Gastroesophageal sphincter (tissue), 4 donors: ENCODE results near the gene NOS1AP. TPM values are rescaled to one million over a fixed set of nuclear protein-coding genes. Genes with fewer than 3 reads are reported as not detected.

ENCODE experiments used
- ATAC-seq: fragments of 150-250 bp; one replicate; pipeline ENCODE4 v1.9.1; 2016; ENCODE audit warnings: mild to moderate bottlenecking, moderate library complexity
- H3K27ac ChIP-seq, 4 donors: fragments of 200-600 bp; sonication (generic) in 3 of 4; 1 replicate in 3 of 4; 2 replicates in 1 of 4; pipeline ENCODE4 v1.5.1; 2016 to 2019
- H3K27me3 ChIP-seq: fragments of 200-600 bp; sonication (generic); one replicate; pipeline ENCODE4 v1.5.1; 2019
- H3K36me3 ChIP-seq, 2 donors: fragments of 200-600 bp; sonication (generic); one replicate each; pipeline ENCODE4 v1.5.1; 2019; ENCODE audit warnings: control low read depth in 1 of 2
- H3K4me1 ChIP-seq, 3 donors: fragments of 200-600 bp; sonication (generic); 1 replicate in 2 of 3; 2 replicates in 1 of 3; pipeline ENCODE4 v1.5.1; 2016 to 2019; ENCODE audit warnings: control low read depth in 2 of 3
- H3K4me3 ChIP-seq, 2 donors: fragments of 200-600 bp; sonication (generic); one replicate each; pipeline ENCODE4 v1.5.1; 2019; ENCODE audit warnings: mild to moderate bottlenecking in 1 of 2, moderate library complexity in 1 of 2
- H3K9me3 ChIP-seq, 3 donors: fragments of 200-600 bp; sonication (generic); one replicate each; pipeline ENCODE4 v1.5.1; 2017 to 2019; ENCODE audit warnings: control low read depth in 2 of 3
- EP300 ChIP-seq: sonication (generic); formaldehyde crosslinking; IDR thresholded peaks from one replicate; pipeline ENCODE4 v1.6.1; 2017; ENCODE audit warnings: antibody characterized with exemption, mild to moderate bottlenecking
- POLR2A ChIP-seq, 2 donors: fragments of 450-650 bp; IDR thresholded peaks; one replicate each; pipeline ENCODE4 v1.6.1; 2017; ENCODE audit warnings: antibody characterized with exemption in 2 of 2, mild to moderate bottlenecking in 2 of 2, moderate library complexity in 1 of 2
- POLR2AphosphoS5 ChIP-seq: sonication (generic); formaldehyde crosslinking; IDR thresholded peaks from one replicate; pipeline ENCODE4 v1.6.1; 2017; ENCODE audit warnings: antibody characterized with exemption
- WGBS, 2 donors: methylation state at CpG; one replicate each; pipeline ENCODE4 v1.1.5; 2018; ENCODE audit warnings: low coverage in 1 of 2; 5-methylcytosine and 5-hydroxymethylcytosine counted together
- total RNA-seq, 4 donors: library from RNA; depleted of rRNA; stranded (reverse); fragments of >200 nt; gene quantifications; one replicate each; pipeline ENCODE4 v1.1.0, GENCODE V29; 2016
- TF ChIP-seq, protein P1 (sequence below), 4 experiments: fragments of 200-600 bp in 2 of 4; fragments of 450-650 bp in 2 of 4; sonication (generic) in 1 of 4; IDR thresholded peaks; one replicate each; pipeline ENCODE4 v1.5.1; 2017 to 2019; ENCODE audit warnings: antibody characterized with exemption in 4 of 4, mild to moderate bottlenecking in 2 of 4, moderate library complexity in 2 of 4

Gene NOS1AP
- total RNA-seq, 4 donors from 2014 or later, result 3.5 to 7.8 (median 4.1) TPM

- WGBS, 2 donors, result 88 to 93% methylated on average over 3 of the region's 3 CpGs
Observed at GRCh38 chr1:162302306-162303003, 233.0 kb downstream of the NOS1AP start.

GRCh38 chr1:162303004-162303344 lies 233.5 kb downstream of the NOS1AP start:
- TF ChIP-seq, protein P1, sequence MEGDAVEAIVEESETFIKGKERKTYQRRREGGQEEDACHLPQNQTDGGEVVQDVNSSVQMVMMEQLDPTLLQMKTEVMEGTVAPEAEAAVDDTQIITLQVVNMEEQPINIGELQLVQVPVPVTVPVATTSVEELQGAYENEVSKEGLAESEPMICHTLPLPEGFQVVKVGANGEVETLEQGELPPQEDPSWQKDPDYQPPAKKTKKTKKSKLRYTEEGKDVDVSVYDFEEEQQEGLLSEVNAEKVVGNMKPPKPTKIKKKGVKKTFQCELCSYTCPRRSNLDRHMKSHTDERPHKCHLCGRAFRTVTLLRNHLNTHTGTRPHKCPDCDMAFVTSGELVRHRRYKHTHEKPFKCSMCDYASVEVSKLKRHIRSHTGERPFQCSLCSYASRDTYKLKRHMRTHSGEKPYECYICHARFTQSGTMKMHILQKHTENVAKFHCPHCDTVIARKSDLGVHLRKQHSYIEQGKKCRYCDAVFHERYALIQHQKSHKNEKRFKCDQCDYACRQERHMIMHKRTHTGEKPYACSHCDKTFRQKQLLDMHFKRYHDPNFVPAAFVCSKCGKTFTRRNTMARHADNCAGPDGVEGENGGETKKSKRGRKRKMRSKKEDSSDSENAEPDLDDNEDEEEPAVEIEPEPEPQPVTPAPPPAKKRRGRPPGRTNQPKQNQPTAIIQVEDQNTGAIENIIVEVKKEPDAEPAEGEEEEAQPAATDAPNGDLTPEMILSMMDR (IDR thresholded peaks at IDR 0.05), result no peak
- no peak for TF ChIP-seq POLR2AphosphoS5
- no peak for TF ChIP-seq EP300
- TF ChIP-seq POLR2A (IDR thresholded peaks at IDR 0.05), result no peak
- H3K9me3 ChIP-seq, result peaks cover 0 to 20% (median 0%) of the 10 kb centered on the region in 3 donors
- WGBS, 2 donors, result 90 to 96% methylated on average over 3 of the region's 3 CpGs
- H3K4me1 ChIP-seq, result no peaks in the 10 kb centered on the region
- no peak overlapping the region for H3K4me3 ChIP-seq
- no peak overlapping the region for H3K27ac ChIP-seq
- no peaks in the 10 kb centered on the region for H3K27me3 ChIP-seq
- ATAC-seq, result no peak
- no peaks in the 10 kb centered on the region for H3K36me3 ChIP-seq

More at GRCh38 chr1:162302306-162303003, 233.0 kb downstream of the NOS1AP start:
- H3K27ac ChIP-seq, result no peak overlapping the region
- TF ChIP-seq EP300 (no peak), POLR2A (IDR thresholded peaks at IDR 0.05) (no peak), POLR2AphosphoS5 (no peak)
- TF ChIP-seq, protein P1 (IDR thresholded peaks at IDR 0.05), result no peak
- H3K4me3 ChIP-seq, result no peak overlapping the region
- ATAC-seq, result no peak
- peaks cover 0 to 15% (median 0%) of the 10 kb centered on the region in 3 donors for H3K9me3 ChIP-seq
- no peaks in the 10 kb centered on the region for H3K4me1 ChIP-seq
- H3K36me3 ChIP-seq, result no peaks in the 10 kb centered on the region
- H3K27me3 ChIP-seq, result no peaks in the 10 kb centered on the region

DNA sequence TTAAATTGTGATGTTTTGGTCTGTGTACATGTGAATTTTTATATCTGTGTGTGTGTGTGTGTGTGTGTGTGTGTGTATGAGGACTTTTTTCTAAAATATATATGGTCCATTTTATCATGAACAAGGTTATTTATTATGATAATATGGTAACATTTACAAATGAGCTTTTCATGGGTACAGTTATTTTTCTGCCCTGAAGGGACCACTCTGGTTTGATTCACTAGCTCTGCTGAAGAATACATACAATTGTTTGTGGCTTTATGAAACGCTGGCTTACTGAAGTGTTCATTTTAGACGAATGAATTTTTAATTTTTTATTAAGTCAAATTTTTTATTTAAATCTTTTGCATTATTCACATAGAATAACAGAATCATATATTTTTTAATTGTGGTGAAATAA lies 235.2 kb downstream of the NOS1AP start:
- H3K9me3 ChIP-seq, result peaks cover 0 to 28% (median 0%) of the 10 kb centered on the region in 3 donors
- no peak overlapping the region for H3K27ac ChIP-seq
- H3K36me3 ChIP-seq, result no peaks in the 10 kb centered on the region
- H3K27me3 ChIP-seq, result no peaks in the 10 kb centered on the region
- 64 to 94% methylated on average over 2 of the region's 2 CpGs for WGBS, 2 donors
- no peak for ATAC-seq
- no peak overlapping the region for H3K4me3 ChIP-seq
- H3K4me1 ChIP-seq, result no peaks in the 10 kb centered on the region
- TF ChIP-seq POLR2A (IDR thresholded peaks at IDR 0.05) (no peak), POLR2AphosphoS5 (no peak), EP300 (no peak)
- TF ChIP-seq, protein P1 (IDR thresholded peaks at IDR 0.05), result no peak

DNA sequence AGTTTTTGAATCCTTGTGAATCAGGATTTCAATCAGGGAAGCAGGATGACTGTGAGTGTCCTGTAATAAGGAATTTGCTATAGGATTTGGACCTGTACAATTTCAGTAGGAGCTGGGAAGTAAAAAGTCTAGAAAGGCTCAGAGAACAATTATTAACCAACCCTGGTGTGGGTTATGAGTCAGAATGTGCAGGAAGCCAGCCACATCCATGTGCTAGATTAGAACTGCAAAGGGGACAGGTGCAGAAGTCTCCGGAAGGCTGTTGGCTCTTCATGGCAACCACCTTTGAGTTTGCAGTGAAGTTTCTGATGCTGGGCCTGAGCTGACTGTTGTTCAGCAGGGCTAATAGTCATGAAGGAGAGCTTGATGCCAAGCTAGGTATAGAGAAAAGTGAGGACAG lies 236.5 kb downstream of the NOS1AP start:
- TF ChIP-seq POLR2AphosphoS5 (no peak), EP300 (no peak), POLR2A (IDR thresholded peaks at IDR 0.05) (no peak)
- TF ChIP-seq, protein P1 (IDR thresholded peaks at IDR 0.05), result no peak
- WGBS, 2 donors, result 83 to 86% methylated on average over 1 of the region's 1 CpG
- Histone ChIP-seq H3K4me1 (no peaks in the 10 kb centered on the region), H3K4me3 (no peak overlapping the region), H3K27ac (no peak overlapping the region), H3K36me3 (no peaks in the 10 kb centered on the region), H3K9me3 (peaks cover 0 to 23% (median 0%) of the 10 kb centered on the region in 3 donors), H3K27me3 (no peaks in the 10 kb centered on the region)
- ATAC-seq, result no peak

GRCh38 chr1:162310337-162310736 lies 240.8 kb downstream of the NOS1AP start:
- Histone ChIP-seq H3K9me3 (peaks cover 0 to 16% (median 0%) of the 10 kb centered on the region in 3 donors), H3K4me3 (no peak overlapping the region), H3K27ac (no peak overlapping the region), H3K36me3 (no peaks in the 10 kb centered on the region), H3K4me1 (no peaks in the 10 kb centered on the region), H3K27me3 (no peaks in the 10 kb centered on the region)
- TF ChIP-seq POLR2A (IDR thresholded peaks at IDR 0.05), result no peak
- TF ChIP-seq, protein P1 (IDR thresholded peaks at IDR 0.05), result no peak
- no peak for TF ChIP-seq POLR2AphosphoS5
- no peak for TF ChIP-seq EP300
- WGBS, 2 donors, result 83 to 92% methylated on average over 3 to 4 of the region's 4 CpGs
- no peak for ATAC-seq
